ENCODE measurements around the gene HTRA1. TPM values are rescaled to one million over a fixed set of nuclear protein-coding genes. Genes with fewer than 3 reads are reported as not detected.

Gene HTRA1
- total and polyA plus RNA-seq, 9 of the 15 experiments (the other 6 are each of a cell fraction or from before 2014, with no cell fraction given), result 0.06 to 0.16 (median 0.13) TPM; not detected in 5

DNA sequence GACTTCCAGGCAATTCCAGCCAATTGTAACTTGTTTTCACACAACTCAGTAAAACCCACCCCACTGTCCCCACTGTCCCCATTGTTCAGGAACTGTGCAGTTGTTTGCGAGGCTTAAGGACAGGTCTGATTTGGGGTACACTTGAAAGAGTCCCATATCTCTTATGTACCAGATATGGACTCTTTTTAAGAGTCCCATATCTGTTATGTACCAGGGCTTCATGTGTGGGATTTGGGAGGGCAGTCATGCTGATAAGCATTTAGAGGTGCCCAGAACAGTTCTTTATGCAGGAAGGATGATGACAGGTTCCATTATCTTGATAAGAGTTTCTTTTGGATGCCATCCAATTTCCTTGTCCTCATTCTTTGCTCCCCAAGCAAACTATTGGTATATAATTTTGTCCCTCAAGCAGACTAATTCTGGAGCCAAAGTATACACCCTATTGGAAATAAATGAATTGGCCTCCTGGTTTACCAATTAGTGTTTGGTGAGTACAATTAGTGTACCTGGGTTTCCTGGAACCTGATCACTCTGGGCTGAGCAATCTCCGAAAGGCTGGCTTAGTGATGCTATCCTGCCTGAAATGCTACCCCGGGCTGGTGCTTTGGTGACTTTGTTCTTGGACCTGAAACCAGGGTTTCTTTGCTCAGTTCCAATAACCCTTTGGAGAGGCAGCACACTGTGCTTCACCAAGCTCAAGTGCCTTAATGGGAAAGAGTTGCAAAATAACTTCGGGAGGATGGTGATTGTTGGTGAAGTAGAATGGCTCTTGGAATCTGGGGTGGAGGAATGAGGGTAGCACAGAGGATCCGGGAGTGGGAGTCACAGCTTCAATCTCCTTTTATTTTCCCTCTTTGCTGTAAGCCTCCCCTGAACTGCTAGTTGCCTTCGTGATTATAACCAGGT, 93.0 kb downstream of the HTRA1 start:
- H3K27ac ChIP-seq (ENCODE audit: extremely low read depth, low read depth, low read length), result no peak overlapping the region
- ChIA-PET CTCF (ENCODE audit: low intra/inter-chr PET ratio) (no interaction called here), POLR2A (no interaction called here)
- no peaks in the 10 kb centered on the region for H3K9me3 ChIP-seq (replicated peaks; ENCODE audit: control insufficient read depth, insufficient read depth, low read depth, low read length)
- TF ChIP-seq CEBPG (CRISPR knock-in tag; IDR thresholded peaks at IDR 0.05) (no peak), CEBPG (tag; conservative IDR thresholded peaks at IDR 0.05 in 1 of 2, IDR thresholded peaks at IDR 0.05 in 1 of 2) (no peak), SIN3A (IDR thresholded peaks at IDR 0.05; ENCODE audit: borderline replicate concordance in 2 of 2, control insufficient read depth in 1 of 2, low read depth in 2 of 2, low read length in 2 of 2) (no peak), ZC3H4 (CRISPR knock-in tag; IDR thresholded peaks at IDR 0.05; ENCODE audit: borderline replicate concordance) (no peak), MEF2A (IDR thresholded peaks at IDR 0.05; ENCODE audit: control insufficient read depth, low read depth, low read length) (no peak), IFI16 (CRISPR knock-in tag; IDR thresholded peaks at IDR 0.05) (no peak), PTRF (tag; IDR thresholded peaks at IDR 0.05) (no peak), ILF3 (IDR thresholded peaks at IDR 0.05; ENCODE audit: borderline replicate concordance) (no peak)
- no peak for FAIRE-seq
- no peak for ATAC-seq
- no peak overlapping the region for H3K9ac ChIP-seq (ENCODE audit: insufficient read depth in 1 of 2, low read depth in 2 of 2, low read length in 2 of 2)
- no TSS peak for BruUV-seq (replicated peaks)
- intact Hi-C loops (cut with micrococcal nuclease), result no loop called here
- no peaks in the 10 kb centered on the region for H3K79me2 ChIP-seq (ENCODE audit: control insufficient read depth, insufficient read depth, low read length)
- no peaks in the 10 kb centered on the region for H3K4me1 ChIP-seq (replicated peaks in 1 of 2; ENCODE audit: control insufficient read depth in 2 of 2, insufficient read depth in 2 of 2, low read length in 2 of 2)
- no peak for DNase-seq (ENCODE audit: extremely low read depth in 1 of 4, low spot score in 3 of 4)
- no peaks in the 10 kb centered on the region for H3K9me1 ChIP-seq (ENCODE audit: control insufficient read depth, insufficient read depth, low read length)
- in situ Hi-C loops (cut with MboI), result no loop called here
- no peaks in the 10 kb centered on the region for H3K36me3 ChIP-seq (ENCODE audit: control insufficient read depth, insufficient read depth, low read length)
- no peak overlapping the region for H2AFZ ChIP-seq (ENCODE audit: low read depth, low read length)
- WGBS (ENCODE audit: insufficient coverage, low coverage, missing lambda C conversion rate), result 2% methylated on average over 6 of the region's 6 CpGs
- peaks cover 0 to 11% of the 10 kb centered on the region in 2 experiments; a peak in 1 of 5 replicates for H3K27me3 ChIP-seq (ENCODE audit: control insufficient read depth in 2 of 2, insufficient read depth in 2 of 2, low read length in 2 of 2)
- H3K4me3 ChIP-seq, result no peak overlapping the region
- no peaks in the 10 kb centered on the region for H4K20me1 ChIP-seq (replicated peaks; ENCODE audit: control insufficient read depth, insufficient read depth, low read length)
- no peak overlapping the region for H3K4me2 ChIP-seq (ENCODE audit: insufficient read depth, low read length)

Data from K562 (cell line).